A549 (cell line): ENCODE measurements around the gene SLC16A1. TPM values are rescaled to one million over a fixed set of nuclear protein-coding genes. Genes with fewer than 3 reads are reported as not detected.

ENCODE experiments used
- ATAC-seq, 2 experiments: fragments of 200-7000 bp in 1 of 2; fragments of >200 bp in 1 of 2; cut with Nextera tagmentation in 1 of 2; cut with Tn5 transposase in 1 of 2; 3 replicates each; pipeline versions ENCODE4 v1.8.0 to v1.9.1; 2018 to 2020; ENCODE audit warnings: mild to moderate bottlenecking in 1 of 2, moderate library complexity in 1 of 2
- CTCF ChIA-PET: fragments of 300-600 bp; sonication (Branson Sonifier 250); formaldehyde crosslinking; extraction: SDS; loops from one replicate; lab custom pipeline; 2021; ENCODE audit warnings: antibody characterized with exemption, inconsistent platforms; lab: Yijun Ruan, JAX
- POLR2A ChIA-PET: fragments of 350-600 bp; formaldehyde crosslinking; extraction: SDS; loops from one replicate; lab custom pipeline; 2021; ENCODE audit warnings: antibody characterized with exemption, inconsistent platforms; lab: Yijun Ruan, JAX
- DNase-seq, 2 experiments: peaks; one replicate each; pipeline versions ENCODE4 v3.0.0 to v3.0.0-alpha.2; 2011 to 2016; ENCODE audit warnings: low read depth in 1 of 2, low spot score in 1 of 2
- FAIRE-seq: peaks from 2 replicates; lab custom pipeline; 2011; peaks lifted over from hg19 to GRCh38; lab: Jason Lieb, UNC
- H3K27ac ChIP-seq, 2 experiments: fragments of >200 bp; sonication (Bioruptor Twin); formaldehyde crosslinking; 3 replicates each; pipeline ENCODE4 v1.5.1; 2016 to 2017
- H3K4me1 ChIP-seq: fragments of >200 bp; sonication (Bioruptor Twin); formaldehyde crosslinking; 3 replicates; pipeline ENCODE4 v1.6.1; 2016
- H3K4me2 ChIP-seq: fragments of >200 bp; sonication (Bioruptor Twin); formaldehyde crosslinking; 3 replicates; pipeline ENCODE4 v1.6.1; 2016
- H3K4me3 ChIP-seq: fragments of >200 bp; sonication (Bioruptor Twin); formaldehyde crosslinking; 3 replicates; pipeline ENCODE4 v1.5.1; 2016
- H3K9me3 ChIP-seq: fragments of >200 bp; sonication (Bioruptor Twin); formaldehyde crosslinking; 3 replicates; pipeline ENCODE4 v1.6.1; 2016
- CBX8 ChIP-seq: fragments of 200-600 bp; sonication (generic); IDR thresholded peaks from 2 replicates; pipeline ENCODE4 v1.6.1; 2016
- CEBPB ChIP-seq, 2 experiments: fragments of >200 bp in 1 of 2; sonication (Bioruptor Twin) in 1 of 2; formaldehyde crosslinking in 1 of 2; IDR thresholded peaks; 2 replicates each; pipeline ENCODE4 v1.6.1; 2012 to 2016
- CHD4 ChIP-seq: fragments of 200-600 bp; sonication (generic); IDR thresholded peaks from 2 replicates; pipeline ENCODE4 v1.6.1; 2016; ENCODE audit warnings: antibody characterized with exemption, mild to moderate bottlenecking, borderline replicate concordance
- EHF ChIP-seq: fragments of 250-450 bp; sonication (Bioruptor Pico); IDR thresholded peaks from 2 replicates; pipeline ENCODE4 v1.5.0; 2020; ENCODE audit warnings: mild to moderate bottlenecking
- EHMT2 ChIP-seq: fragments of 200-600 bp; sonication (generic); IDR thresholded peaks from 2 replicates; pipeline ENCODE4 v1.6.1; 2016; ENCODE audit warnings: antibody characterized with exemption, low read depth, mild to moderate bottlenecking, moderate library complexity
- FOSB ChIP-seq: fragments of 250-450 bp; sonication (Bioruptor Pico); IDR thresholded peaks from 2 replicates; pipeline ENCODE4 v1.5.0; 2020; ENCODE audit warnings: mild to moderate bottlenecking, moderate library complexity
- FOSL2 ChIP-seq, 2 experiments: fragments of 450-650 bp in 1 of 2; fragments of >200 bp in 1 of 2; sonication (Bioruptor Twin) in 1 of 2; formaldehyde crosslinking; IDR thresholded peaks; 2 replicates each; pipeline versions ENCODE4 v1.5.0 to v1.6.1; 2016 to 2020; ENCODE audit warnings: mild to moderate bottlenecking in 1 of 2, moderate library complexity in 1 of 2
- HOXA7 ChIP-seq: fragments of 250-450 bp; sonication (Bioruptor Pico); IDR thresholded peaks from 2 replicates; pipeline ENCODE4 v1.5.0; 2020; ENCODE audit warnings: mild to moderate bottlenecking, moderate library complexity
- HOXB13 ChIP-seq: fragments of 250-450 bp; sonication (Bioruptor Pico); IDR thresholded peaks from 2 replicates; pipeline ENCODE4 v1.5.0; 2020; ENCODE audit warnings: low read depth, mild to moderate bottlenecking, moderate library complexity
- HOXB5 ChIP-seq: fragments of 250-450 bp; sonication (Bioruptor Pico); IDR thresholded peaks from 2 replicates; pipeline ENCODE4 v1.5.0; 2020; ENCODE audit warnings: mild to moderate bottlenecking, moderate library complexity
- JUNB ChIP-seq: fragments of >200 bp; sonication (Bioruptor Twin); formaldehyde crosslinking; IDR thresholded peaks from 2 replicates; pipeline ENCODE4 v1.6.1; 2016
- KDM1A ChIP-seq: fragments of 200-600 bp; sonication (generic); IDR thresholded peaks from 2 replicates; pipeline ENCODE4 v1.6.1; 2016; ENCODE audit warnings: low read depth, mild to moderate bottlenecking
- KDM5A ChIP-seq: fragments of 200-600 bp; sonication (generic); IDR thresholded peaks from 2 replicates; pipeline ENCODE4 v1.6.1; 2016; ENCODE audit warnings: antibody characterized with exemption, mild to moderate bottlenecking
- NFE2L2 ChIP-seq: fragments of 150-350 bp; conservative IDR thresholded peaks from 2 replicates; pipeline ENCODE4 v1.6.1; 2014; ENCODE audit warnings: low read length
- NPAS2 ChIP-seq: fragments of 250-450 bp; sonication (Bioruptor Pico); IDR thresholded peaks from 2 replicates; pipeline ENCODE4 v1.8.0; 2022; ENCODE audit warnings: mild to moderate bottlenecking, moderate library complexity, borderline replicate concordance
- NR3C1 ChIP-seq: fragments of >200 bp; sonication (Bioruptor Twin); formaldehyde crosslinking; IDR thresholded peaks from 3 replicates; pipeline ENCODE4 v1.6.1; 2017
- PHF8 ChIP-seq: fragments of 200-600 bp; sonication (generic); IDR thresholded peaks from 2 replicates; pipeline ENCODE4 v1.6.1; 2016; ENCODE audit warnings: low read depth, mild to moderate bottlenecking, antibody characterized with exemption, moderate library complexity, borderline replicate concordance
- RAD21 ChIP-seq, 2 experiments: fragments of >200 bp in 1 of 2; sonication (Bioruptor Twin) in 1 of 2; formaldehyde crosslinking in 1 of 2; IDR thresholded peaks in 1 of 2; conservative IDR thresholded peaks in 1 of 2; 2 replicates in 1 of 2; 3 replicates in 1 of 2; pipeline ENCODE4 v1.6.1; 2012 to 2018; ENCODE audit warnings: inconsistent platforms in 1 of 2
- RARB ChIP-seq: fragments of 250-450 bp; sonication (Bioruptor Pico); IDR thresholded peaks from 2 replicates; pipeline ENCODE4 v1.8.0; 2021; ENCODE audit warnings: mild to moderate bottlenecking, moderate library complexity
- SMC3 ChIP-seq: fragments of >200 bp; sonication (Bioruptor Twin); formaldehyde crosslinking; IDR thresholded peaks from 3 replicates; pipeline ENCODE4 v1.6.1; 2018; ENCODE audit warnings: inconsistent platforms
- SREBF2 ChIP-seq: fragments of 450-650 bp; IDR thresholded peaks from 2 replicates; pipeline ENCODE4 v1.6.1; 2014; ENCODE audit warnings: mild to moderate bottlenecking, moderate library complexity
- TP53 ChIP-seq: fragments of 250-450 bp; sonication (Bioruptor Pico); IDR thresholded peaks from 2 replicates; pipeline ENCODE4 v1.5.0; 2021; ENCODE audit warnings: mild to moderate bottlenecking, moderate library complexity
- ZNF302 ChIP-seq: fragments of 250-450 bp; sonication (Bioruptor Pico); IDR thresholded peaks from 2 replicates; pipeline ENCODE4 v1.9.0; 2021; ENCODE audit warnings: inconsistent platforms, mild to moderate bottlenecking, moderate library complexity
- ZSCAN20 ChIP-seq: fragments of 250-450 bp; sonication (Bioruptor Pico); IDR thresholded peaks from 2 replicates; pipeline ENCODE4 v1.8.0; 2022; ENCODE audit warnings: mild to moderate bottlenecking, moderate library complexity
- WGBS: methylation state at CpG from one replicate; pipeline ENCODE4 v1.1.6; 2017; ENCODE audit errors: missing lambda C conversion rate; 5-methylcytosine and 5-hydroxymethylcytosine counted together
- polyA plus RNA-seq, 4 experiments: library from polyadenylated mRNA; depleted of rRNA in 3 of 4; stranded (reverse); fragments of >200 nt; fragmentation: RNase III in 1 of 4; extraction: RNeasy Plus Mini Kit Qiagen cat#74134 plus additional on column Dnase treatment in 1 of 4; gene quantifications; 2 replicates in 3 of 4; 3 replicates in 1 of 4; pipeline ENCODE4 v1.2.3, GENCODE V29; 2011 to 2017
- TF ChIP-seq, protein P1 (sequence below): fragments of >200 bp; sonication (Bioruptor Twin); formaldehyde crosslinking; IDR thresholded peaks from 3 replicates; pipeline ENCODE4 v1.5.1; 2016
- TF ChIP-seq, protein P2 (sequence below): IDR thresholded peaks from 2 replicates; pipeline ENCODE4 v1.6.1; 2012; ENCODE audit warnings: low read depth, borderline replicate concordance
- TF ChIP-seq, protein P3 (sequence below): fragments of 200-600 bp; sonication (generic); IDR thresholded peaks from 2 replicates; pipeline ENCODE4 v1.6.1; 2016; ENCODE audit warnings: antibody characterized with exemption, mild to moderate bottlenecking, moderate library complexity
- TF ChIP-seq, protein P4 (sequence below): fragments of 250-450 bp; sonication (Bioruptor Pico); IDR thresholded peaks from 2 replicates; pipeline ENCODE4 v1.5.0; 2020; ENCODE audit warnings: low read depth, mild to moderate bottlenecking, moderate library complexity
- TF ChIP-seq, protein P5 (sequence below): fragments of >200 bp; sonication (Bioruptor Twin); formaldehyde crosslinking; IDR thresholded peaks from 2 replicates; pipeline ENCODE4 v1.6.1; 2016

The SLC16A1 gene
- polyA plus RNA-seq, 2 of the 4 experiments (the other 2 are of a cell fraction) = 42.7 to 70.2 TPM

DNA sequence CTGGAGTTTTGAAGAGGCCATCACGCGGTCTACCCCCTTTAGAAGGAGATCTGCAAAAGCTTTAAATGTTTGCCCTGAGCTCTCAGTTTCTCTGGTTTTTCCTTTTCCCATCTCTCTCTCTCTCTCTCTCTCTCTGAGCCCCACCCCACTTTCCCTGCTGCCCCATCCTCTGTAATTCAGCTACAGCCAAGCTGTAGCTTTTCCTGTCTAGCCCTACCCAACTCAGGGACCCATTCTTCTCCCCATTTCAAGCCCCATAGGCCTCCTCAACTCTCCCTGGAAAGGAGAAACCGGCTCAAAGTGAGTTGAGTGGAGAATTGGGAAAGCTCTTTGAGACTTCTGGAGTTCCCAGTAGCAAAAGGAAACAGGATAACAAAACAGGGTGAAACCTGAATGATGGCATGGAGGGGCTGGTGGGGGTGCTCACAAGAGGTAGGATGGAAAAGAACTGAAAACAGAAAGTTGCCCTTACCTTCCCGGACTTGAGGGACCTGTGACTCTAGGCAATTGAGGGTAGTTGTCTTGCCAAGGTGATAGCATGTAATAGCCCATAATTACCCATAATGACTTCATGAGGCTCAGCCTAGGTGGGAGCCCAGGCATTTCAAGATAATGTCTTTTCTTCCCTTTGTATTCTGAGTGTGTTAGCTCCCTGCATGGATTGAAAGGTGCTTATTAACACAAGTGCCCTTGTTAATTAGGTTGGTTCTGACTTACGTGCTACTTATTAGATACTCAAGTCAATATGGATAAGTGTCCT is 84.9 kb downstream of the SLC16A1 start:
- H3K9me3 ChIP-seq = no peaks in the 10 kb centered on the region
- ATAC-seq = no peak
- FAIRE-seq = no peak
- H3K27ac ChIP-seq = no peak overlapping the region
- CTCF ChIA-PET = interaction anchor here (1.0 to 5.4 kb wide), 3 partner anchors 10 to 202 kb away, joined by 4 to 31 read pairs (median 6); partner anchors contain the start of gene LRIG2
- TF ChIP-seq, protein P1, sequence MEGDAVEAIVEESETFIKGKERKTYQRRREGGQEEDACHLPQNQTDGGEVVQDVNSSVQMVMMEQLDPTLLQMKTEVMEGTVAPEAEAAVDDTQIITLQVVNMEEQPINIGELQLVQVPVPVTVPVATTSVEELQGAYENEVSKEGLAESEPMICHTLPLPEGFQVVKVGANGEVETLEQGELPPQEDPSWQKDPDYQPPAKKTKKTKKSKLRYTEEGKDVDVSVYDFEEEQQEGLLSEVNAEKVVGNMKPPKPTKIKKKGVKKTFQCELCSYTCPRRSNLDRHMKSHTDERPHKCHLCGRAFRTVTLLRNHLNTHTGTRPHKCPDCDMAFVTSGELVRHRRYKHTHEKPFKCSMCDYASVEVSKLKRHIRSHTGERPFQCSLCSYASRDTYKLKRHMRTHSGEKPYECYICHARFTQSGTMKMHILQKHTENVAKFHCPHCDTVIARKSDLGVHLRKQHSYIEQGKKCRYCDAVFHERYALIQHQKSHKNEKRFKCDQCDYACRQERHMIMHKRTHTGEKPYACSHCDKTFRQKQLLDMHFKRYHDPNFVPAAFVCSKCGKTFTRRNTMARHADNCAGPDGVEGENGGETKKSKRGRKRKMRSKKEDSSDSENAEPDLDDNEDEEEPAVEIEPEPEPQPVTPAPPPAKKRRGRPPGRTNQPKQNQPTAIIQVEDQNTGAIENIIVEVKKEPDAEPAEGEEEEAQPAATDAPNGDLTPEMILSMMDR = no peak
- TF ChIP-seq EHMT2 (no peak), HOXB13 (CRISPR knock-in tag) (no peak), CEBPB (IDR thresholded peaks at IDR 0.05) (no peak), NPAS2 (CRISPR knock-in tag) (no peak), JUNB (no peak), ZNF302 (no peak), NFE2L2 (no peak), EHF (CRISPR knock-in tag) (no peak), NR3C1 (no peak), KDM1A (no peak), SREBF2 (no peak), HOXA7 (CRISPR knock-in tag) (no peak)
- TF ChIP-seq, protein P2, sequence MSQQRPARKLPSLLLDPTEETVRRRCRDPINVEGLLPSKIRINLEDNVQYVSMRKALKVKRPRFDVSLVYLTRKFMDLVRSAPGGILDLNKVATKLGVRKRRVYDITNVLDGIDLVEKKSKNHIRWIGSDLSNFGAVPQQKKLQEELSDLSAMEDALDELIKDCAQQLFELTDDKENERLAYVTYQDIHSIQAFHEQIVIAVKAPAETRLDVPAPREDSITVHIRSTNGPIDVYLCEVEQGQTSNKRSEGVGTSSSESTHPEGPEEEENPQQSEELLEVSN = no peak
- TF ChIP-seq, protein P3, sequence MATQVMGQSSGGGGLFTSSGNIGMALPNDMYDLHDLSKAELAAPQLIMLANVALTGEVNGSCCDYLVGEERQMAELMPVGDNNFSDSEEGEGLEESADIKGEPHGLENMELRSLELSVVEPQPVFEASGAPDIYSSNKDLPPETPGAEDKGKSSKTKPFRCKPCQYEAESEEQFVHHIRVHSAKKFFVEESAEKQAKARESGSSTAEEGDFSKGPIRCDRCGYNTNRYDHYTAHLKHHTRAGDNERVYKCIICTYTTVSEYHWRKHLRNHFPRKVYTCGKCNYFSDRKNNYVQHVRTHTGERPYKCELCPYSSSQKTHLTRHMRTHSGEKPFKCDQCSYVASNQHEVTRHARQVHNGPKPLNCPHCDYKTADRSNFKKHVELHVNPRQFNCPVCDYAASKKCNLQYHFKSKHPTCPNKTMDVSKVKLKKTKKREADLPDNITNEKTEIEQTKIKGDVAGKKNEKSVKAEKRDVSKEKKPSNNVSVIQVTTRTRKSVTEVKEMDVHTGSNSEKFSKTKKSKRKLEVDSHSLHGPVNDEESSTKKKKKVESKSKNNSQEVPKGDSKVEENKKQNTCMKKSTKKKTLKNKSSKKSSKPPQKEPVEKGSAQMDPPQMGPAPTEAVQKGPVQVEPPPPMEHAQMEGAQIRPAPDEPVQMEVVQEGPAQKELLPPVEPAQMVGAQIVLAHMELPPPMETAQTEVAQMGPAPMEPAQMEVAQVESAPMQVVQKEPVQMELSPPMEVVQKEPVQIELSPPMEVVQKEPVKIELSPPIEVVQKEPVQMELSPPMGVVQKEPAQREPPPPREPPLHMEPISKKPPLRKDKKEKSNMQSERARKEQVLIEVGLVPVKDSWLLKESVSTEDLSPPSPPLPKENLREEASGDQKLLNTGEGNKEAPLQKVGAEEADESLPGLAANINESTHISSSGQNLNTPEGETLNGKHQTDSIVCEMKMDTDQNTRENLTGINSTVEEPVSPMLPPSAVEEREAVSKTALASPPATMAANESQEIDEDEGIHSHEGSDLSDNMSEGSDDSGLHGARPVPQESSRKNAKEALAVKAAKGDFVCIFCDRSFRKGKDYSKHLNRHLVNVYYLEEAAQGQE = no peak
- TF ChIP-seq, protein P4, sequence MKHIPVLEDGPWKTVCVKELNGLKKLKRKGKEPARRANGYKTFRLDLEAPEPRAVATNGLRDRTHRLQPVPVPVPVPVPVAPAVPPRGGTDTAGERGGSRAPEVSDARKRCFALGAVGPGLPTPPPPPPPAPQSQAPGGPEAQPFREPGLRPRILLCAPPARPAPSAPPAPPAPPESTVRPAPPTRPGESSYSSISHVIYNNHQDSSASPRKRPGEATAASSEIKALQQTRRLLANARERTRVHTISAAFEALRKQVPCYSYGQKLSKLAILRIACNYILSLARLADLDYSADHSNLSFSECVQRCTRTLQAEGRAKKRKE = no peak
- TF ChIP-seq, all 56 proteins: peak for 0
- no peak for DNase-seq
- Histone ChIP-seq H3K4me2 (no peak overlapping the region), H3K4me3 (no peak overlapping the region), H3K4me1 (peaks cover 6% of the 10 kb centered on the region; the same call in 1 of the 3 replicates)
- WGBS = 70% methylated on average over 5 of the region's 5 CpGs
- POLR2A ChIA-PET = interaction anchor here (1.1 kb wide), 1 partner anchor 85 kb away, joined by 3 read pairs; the partner anchor contains the start of gene SLC16A1

DNA sequence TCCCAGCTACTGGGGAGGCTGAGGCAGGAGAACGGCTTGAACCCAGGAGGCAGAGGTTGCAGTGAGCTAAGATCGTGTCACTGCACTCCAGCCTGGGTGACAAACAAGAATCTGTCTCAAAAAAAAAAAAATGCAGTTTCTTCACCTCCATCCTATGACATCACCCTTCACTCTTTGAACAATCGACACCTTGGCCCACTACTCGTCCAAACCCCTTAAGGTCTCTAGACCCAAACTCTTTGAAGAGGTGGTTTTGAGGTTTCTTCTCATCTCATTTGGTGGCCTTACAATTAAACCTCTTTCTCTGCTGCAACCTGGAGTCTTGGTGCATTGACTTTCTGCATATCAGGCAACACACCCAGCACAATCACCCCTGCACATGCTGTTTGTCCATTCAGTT is 86.1 kb downstream of the SLC16A1 start:
- WGBS = 90% methylated on average over 4 of the region's 4 CpGs
- no peak overlapping the region for H3K4me3 ChIP-seq
- no peak overlapping the region for H3K27ac ChIP-seq
- POLR2A ChIA-PET = no interaction called here
- no peak for DNase-seq
- no peak for TF ChIP-seq FOSL2 (IDR thresholded peaks at IDR 0.05)
- TF ChIP-seq FOSL2 (CRISPR knock-in tag; IDR thresholded peaks at IDR 0.05) = no peak
- no peak for TF ChIP-seq ZSCAN20
- TF ChIP-seq PHF8 = no peak
- no peak for TF ChIP-seq CBX8
- TF ChIP-seq CHD4 = no peak
- TF ChIP-seq RAD21 (conservative IDR thresholded peaks at IDR 0.05 in 1 of 2, IDR thresholded peaks at IDR 0.05 in 1 of 2) = no peak
- TF ChIP-seq KDM1A = no peak
- TF ChIP-seq HOXB5 (CRISPR knock-in tag) = no peak
- TF ChIP-seq, protein P5, sequence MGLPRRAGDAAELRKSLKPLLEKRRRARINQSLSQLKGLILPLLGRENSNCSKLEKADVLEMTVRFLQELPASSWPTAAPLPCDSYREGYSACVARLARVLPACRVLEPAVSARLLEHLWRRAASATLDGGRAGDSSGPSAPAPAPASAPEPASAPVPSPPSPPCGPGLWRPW = no peak
- no peak for TF ChIP-seq FOSB (CRISPR knock-in tag)
- TF ChIP-seq RARB (CRISPR knock-in tag) = no peak
- TF ChIP-seq KDM5A = no peak
- no peak for TF ChIP-seq SMC3
- TF ChIP-seq TP53 (CRISPR knock-in tag) = no peak
- ATAC-seq = no peak
- CTCF ChIA-PET = interaction anchor here (1.6 to 5.4 kb wide), 2 partner anchors 11 to 203 kb away, joined by 4 to 31 read pairs; partner anchors contain the start of gene LRIG2
- no peak overlapping the region for H3K4me2 ChIP-seq
- H3K4me1 ChIP-seq = peaks cover 9% of the 10 kb centered on the region; the same call in 1 of the 3 replicates
- H3K9me3 ChIP-seq = no peaks in the 10 kb centered on the region
- no peak for FAIRE-seq
